Neural cell (in vitro differentiated cells): Measurements from ENCODE around the gene KRTAP10-11. TPM values are rescaled to one million over a fixed set of nuclear protein-coding genes. Genes with fewer than 3 reads are reported as not detected.

Experiments used
- H2AFZ ChIP-seq: fragments of 200-600, 300-800 bp; sonication (generic), shearing (Covaris generic); 2 replicates; pipeline ENCODE4 v1.6.0; 2014; ENCODE audit warnings: low read depth, mild to moderate bottlenecking, antibody characterized with exemption, low read length, moderate library complexity
- H3F3A ChIP-seq: fragments of 200-600 bp; shearing (Covaris generic); 2 replicates; pipeline ENCODE4 v1.6.1; 2016; ENCODE audit warnings: mild to moderate bottlenecking, moderate library complexity, mixed read lengths, antibody characterized with exemption, low read length; ENCODE audit not compliant: insufficient read depth, poor library complexity, severe bottlenecking
- H3K27ac ChIP-seq: fragments of 200-600, 300-800 bp; sonication (generic), shearing (Covaris generic); 2 replicates; pipeline ENCODE4 v1.5.1; 2014; ENCODE audit warnings: mild to moderate bottlenecking, low read length, moderate library complexity
- H3K27me3 ChIP-seq: fragments of 300-800, 200-600 bp; sonication (generic), shearing (Covaris generic); 2 replicates; pipeline ENCODE4 v1.6.0; 2014; ENCODE audit warnings: mild to moderate bottlenecking, low read depth, low read length, moderate library complexity; ENCODE audit not compliant: insufficient read depth
- H3K36me3 ChIP-seq: fragments of 300-800, 200-600 bp; sonication (generic), shearing (Covaris generic); 2 replicates; pipeline ENCODE4 v1.5.1; 2014; ENCODE audit warnings: mild to moderate bottlenecking, antibody characterized with exemption, low read length, moderate library complexity; ENCODE audit not compliant: insufficient read depth
- H3K4me2 ChIP-seq: fragments of 300-800, 200-600 bp; sonication (generic), shearing (Covaris generic); 2 replicates; pipeline ENCODE4 v1.6.0; 2014; ENCODE audit warnings: mild to moderate bottlenecking, low read length
- H3K4me3 ChIP-seq: fragments of 300-800, 200-600 bp; sonication (generic), shearing (Covaris generic); 2 replicates; pipeline ENCODE4 v1.5.1; 2014; ENCODE audit warnings: mild to moderate bottlenecking, low read length, moderate library complexity
- H3K79me2 ChIP-seq: fragments of 200-600 bp; shearing (Covaris generic); replicated peaks from 2 replicates; pipeline ENCODE4 v1.6.0; 2014; ENCODE audit warnings: mild to moderate bottlenecking, low read length, moderate library complexity; ENCODE audit not compliant: insufficient read depth
- H3K9ac ChIP-seq: fragments of 300-800, 200-600 bp; sonication (generic), shearing (Covaris generic); 2 replicates; pipeline ENCODE4 v1.6.1; 2016; ENCODE audit warnings: mild to moderate bottlenecking, low read length, mixed read lengths
- H3K9me2 ChIP-seq: fragments of 200-600 bp; shearing (Covaris generic); 2 replicates; pipeline ENCODE4 v1.6.1; 2016; ENCODE audit warnings: mild to moderate bottlenecking, low read length, mixed read lengths; ENCODE audit not compliant: insufficient read depth
- H3K9me3 ChIP-seq: fragments of 200-600, 300-800 bp; sonication (generic), shearing (Covaris generic); 2 replicates; pipeline ENCODE4 v1.6.1; 2016; ENCODE audit warnings: mild to moderate bottlenecking, mixed run types, low read length, moderate library complexity, mixed read lengths
- H4K20me1 ChIP-seq: fragments of 200-600 bp; shearing (Covaris generic); 2 replicates; pipeline ENCODE4 v1.6.1; 2016; ENCODE audit warnings: mild to moderate bottlenecking, mixed run types; ENCODE audit not compliant: insufficient read depth
- EP300 ChIP-seq: fragments of 450-650 bp; conservative IDR thresholded peaks from 2 replicates; pipeline ENCODE4 v1.6.1; 2014; ENCODE audit warnings: antibody characterized with exemption, mild to moderate bottlenecking, moderate library complexity; ENCODE audit not compliant: poor library complexity, severe bottlenecking
- EZH2 ChIP-seq: fragments of 200-600, 300-800 bp; shearing (Covaris generic), sonication (generic); IDR thresholded peaks from 2 replicates; pipeline ENCODE4 v1.6.1; 2014; ENCODE audit warnings: antibody characterized with exemption, low read length, borderline replicate concordance, mild to moderate bottlenecking; ENCODE audit not compliant: insufficient read depth, poor library complexity, severe bottlenecking
- MXI1 ChIP-seq: fragments of 450-650 bp; conservative IDR thresholded peaks from 2 replicates; pipeline ENCODE4 v1.6.1; 2014; ENCODE audit warnings: antibody characterized with exemption, mild to moderate bottlenecking; ENCODE audit not compliant: poor library complexity, severe bottlenecking
- RAD21 ChIP-seq: fragments of 450-650 bp; conservative IDR thresholded peaks from 2 replicates; pipeline ENCODE4 v1.6.1; 2014; ENCODE audit warnings: antibody characterized with exemption, mild to moderate bottlenecking, moderate library complexity
- SMC3 ChIP-seq: fragments of 450-650 bp; conservative IDR thresholded peaks from 2 replicates; pipeline ENCODE4 v1.6.1; 2014; ENCODE audit warnings: antibody characterized with exemption, mild to moderate bottlenecking, moderate library complexity; ENCODE audit not compliant: poor library complexity
- TAF1 ChIP-seq: IDR thresholded peaks from 2 replicates; pipeline ENCODE4 v1.6.1; 2012; ENCODE audit warnings: low read depth
- polyA plus RNA-seq: library from polyadenylated mRNA; depleted of rRNA; stranded (reverse); fragments of >200 nt; gene quantifications from 2 replicates; pipeline ENCODE4 v1.2.3, GENCODE V29; 2014
- TF ChIP-seq, protein P1 (sequence below): fragments of 450-650 bp; IDR thresholded peaks from 2 replicates; pipeline ENCODE4 v1.5.1; 2014; ENCODE audit warnings: antibody characterized with exemption, mild to moderate bottlenecking, moderate library complexity; ENCODE audit not compliant: poor library complexity, severe bottlenecking
- TF ChIP-seq, protein P2 (sequence below): IDR thresholded peaks from 2 replicates; pipeline ENCODE4 v1.6.1; 2012; ENCODE audit warnings: borderline replicate concordance

Gene KRTAP10-11
- polyA plus RNA-seq, 1 donor from 2014 or later: not detected

DNA sequence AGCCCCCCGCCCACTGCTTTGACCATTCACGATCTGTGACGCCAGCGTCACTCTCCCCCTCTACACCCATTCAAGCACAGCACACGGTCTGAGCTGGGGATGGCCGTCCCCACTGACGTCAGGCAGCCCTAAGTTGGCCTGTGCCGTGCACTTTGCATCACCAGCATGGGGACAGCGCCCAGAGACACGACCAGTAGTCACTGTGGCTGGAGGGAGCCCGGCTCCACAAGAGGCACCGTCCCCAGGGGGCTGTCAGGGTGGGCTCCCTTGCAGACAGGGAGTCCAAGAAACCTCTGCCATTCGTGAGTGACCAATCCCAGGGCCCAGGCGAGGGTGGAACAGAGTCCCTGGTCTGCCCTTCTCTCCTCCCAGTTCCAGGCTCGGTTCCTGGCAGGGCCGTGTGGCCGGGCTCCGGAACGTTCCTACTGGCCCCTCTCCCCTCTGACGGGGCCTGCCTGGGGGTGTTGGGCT is 32.0 kb upstream of the KRTAP10-11 start (continued):
- TF ChIP-seq SMC3: no peak

DNA sequence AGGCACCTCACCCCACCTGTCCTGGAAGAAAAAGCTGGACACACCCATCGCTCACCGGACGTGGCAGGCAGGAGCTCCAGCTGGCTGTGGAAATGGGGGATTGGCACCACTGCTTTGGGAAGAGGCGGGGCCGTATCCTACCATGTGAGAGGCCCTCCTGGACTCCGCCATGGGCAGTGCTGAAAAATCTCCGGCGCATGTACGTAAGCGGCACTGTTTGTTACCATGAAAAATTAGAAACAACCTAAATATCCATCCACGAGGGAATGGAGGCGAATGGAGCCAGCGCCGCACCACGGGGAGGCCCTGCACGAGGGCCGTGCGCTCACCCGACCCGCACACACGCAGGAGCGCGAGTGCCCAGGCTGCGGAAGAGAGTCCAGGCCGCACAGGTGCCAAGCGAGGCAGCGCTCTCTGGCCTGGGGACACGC is 31.2 kb upstream of the KRTAP10-11 start:
- H3K27me3 ChIP-seq: no peaks in the 10 kb centered on the region
- no peaks in the 10 kb centered on the region for H3K9me3 ChIP-seq
- H3F3A ChIP-seq: no peaks in the 10 kb centered on the region
- no peak overlapping the region for H2AFZ ChIP-seq
- H3K79me2 ChIP-seq: no peaks in the 10 kb centered on the region
- no peak overlapping the region for H3K9ac ChIP-seq
- H3K9me2 ChIP-seq: no peaks in the 10 kb centered on the region
- H3K4me3 ChIP-seq: no peak overlapping the region
- no peaks in the 10 kb centered on the region for H4K20me1 ChIP-seq
- H3K4me2 ChIP-seq: no peak overlapping the region
- H3K27ac ChIP-seq: no peak overlapping the region
- TF ChIP-seq EP300 (no peak), MXI1 (no peak), TAF1 (no peak), SMC3 (no peak), RAD21 (no peak), EZH2 (no peak)
- TF ChIP-seq, protein P1, sequence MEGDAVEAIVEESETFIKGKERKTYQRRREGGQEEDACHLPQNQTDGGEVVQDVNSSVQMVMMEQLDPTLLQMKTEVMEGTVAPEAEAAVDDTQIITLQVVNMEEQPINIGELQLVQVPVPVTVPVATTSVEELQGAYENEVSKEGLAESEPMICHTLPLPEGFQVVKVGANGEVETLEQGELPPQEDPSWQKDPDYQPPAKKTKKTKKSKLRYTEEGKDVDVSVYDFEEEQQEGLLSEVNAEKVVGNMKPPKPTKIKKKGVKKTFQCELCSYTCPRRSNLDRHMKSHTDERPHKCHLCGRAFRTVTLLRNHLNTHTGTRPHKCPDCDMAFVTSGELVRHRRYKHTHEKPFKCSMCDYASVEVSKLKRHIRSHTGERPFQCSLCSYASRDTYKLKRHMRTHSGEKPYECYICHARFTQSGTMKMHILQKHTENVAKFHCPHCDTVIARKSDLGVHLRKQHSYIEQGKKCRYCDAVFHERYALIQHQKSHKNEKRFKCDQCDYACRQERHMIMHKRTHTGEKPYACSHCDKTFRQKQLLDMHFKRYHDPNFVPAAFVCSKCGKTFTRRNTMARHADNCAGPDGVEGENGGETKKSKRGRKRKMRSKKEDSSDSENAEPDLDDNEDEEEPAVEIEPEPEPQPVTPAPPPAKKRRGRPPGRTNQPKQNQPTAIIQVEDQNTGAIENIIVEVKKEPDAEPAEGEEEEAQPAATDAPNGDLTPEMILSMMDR: no peak
- TF ChIP-seq, protein P2, sequence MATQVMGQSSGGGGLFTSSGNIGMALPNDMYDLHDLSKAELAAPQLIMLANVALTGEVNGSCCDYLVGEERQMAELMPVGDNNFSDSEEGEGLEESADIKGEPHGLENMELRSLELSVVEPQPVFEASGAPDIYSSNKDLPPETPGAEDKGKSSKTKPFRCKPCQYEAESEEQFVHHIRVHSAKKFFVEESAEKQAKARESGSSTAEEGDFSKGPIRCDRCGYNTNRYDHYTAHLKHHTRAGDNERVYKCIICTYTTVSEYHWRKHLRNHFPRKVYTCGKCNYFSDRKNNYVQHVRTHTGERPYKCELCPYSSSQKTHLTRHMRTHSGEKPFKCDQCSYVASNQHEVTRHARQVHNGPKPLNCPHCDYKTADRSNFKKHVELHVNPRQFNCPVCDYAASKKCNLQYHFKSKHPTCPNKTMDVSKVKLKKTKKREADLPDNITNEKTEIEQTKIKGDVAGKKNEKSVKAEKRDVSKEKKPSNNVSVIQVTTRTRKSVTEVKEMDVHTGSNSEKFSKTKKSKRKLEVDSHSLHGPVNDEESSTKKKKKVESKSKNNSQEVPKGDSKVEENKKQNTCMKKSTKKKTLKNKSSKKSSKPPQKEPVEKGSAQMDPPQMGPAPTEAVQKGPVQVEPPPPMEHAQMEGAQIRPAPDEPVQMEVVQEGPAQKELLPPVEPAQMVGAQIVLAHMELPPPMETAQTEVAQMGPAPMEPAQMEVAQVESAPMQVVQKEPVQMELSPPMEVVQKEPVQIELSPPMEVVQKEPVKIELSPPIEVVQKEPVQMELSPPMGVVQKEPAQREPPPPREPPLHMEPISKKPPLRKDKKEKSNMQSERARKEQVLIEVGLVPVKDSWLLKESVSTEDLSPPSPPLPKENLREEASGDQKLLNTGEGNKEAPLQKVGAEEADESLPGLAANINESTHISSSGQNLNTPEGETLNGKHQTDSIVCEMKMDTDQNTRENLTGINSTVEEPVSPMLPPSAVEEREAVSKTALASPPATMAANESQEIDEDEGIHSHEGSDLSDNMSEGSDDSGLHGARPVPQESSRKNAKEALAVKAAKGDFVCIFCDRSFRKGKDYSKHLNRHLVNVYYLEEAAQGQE: no peak
- no peaks in the 10 kb centered on the region for H3K36me3 ChIP-seq

DNA sequence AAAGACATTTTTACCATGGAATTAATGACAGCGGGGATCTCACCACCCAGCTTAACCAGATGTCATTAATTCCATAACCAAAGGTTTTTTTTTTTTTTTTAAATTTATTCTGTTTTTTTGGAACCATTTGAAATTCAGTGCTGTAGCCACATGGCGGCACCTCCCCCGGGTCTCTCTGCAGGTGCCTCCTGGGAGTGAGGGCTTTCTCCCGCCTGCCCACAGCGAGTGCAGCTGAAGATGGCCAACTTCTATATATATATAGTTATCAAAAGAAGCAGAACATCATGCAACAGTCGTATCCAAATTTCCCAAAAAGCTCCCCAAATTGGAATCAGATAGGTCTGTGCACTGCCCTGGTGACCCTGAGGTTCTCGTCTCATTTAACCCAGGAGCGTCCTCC is 30.7 kb upstream of the KRTAP10-11 start:
- no peaks in the 10 kb centered on the region for H3K79me2 ChIP-seq
- no peaks in the 10 kb centered on the region for H3K36me3 ChIP-seq
- no peak overlapping the region for H3K9ac ChIP-seq
- no peaks in the 10 kb centered on the region for H4K20me1 ChIP-seq
- no peaks in the 10 kb centered on the region for H3F3A ChIP-seq
- H3K4me3 ChIP-seq: no peak overlapping the region
- H3K4me2 ChIP-seq: no peak overlapping the region
- no peaks in the 10 kb centered on the region for H3K9me3 ChIP-seq
- no peak overlapping the region for H3K27ac ChIP-seq
- no peaks in the 10 kb centered on the region for H3K27me3 ChIP-seq
- TF ChIP-seq TAF1: no peak
- TF ChIP-seq, protein P1: no peak
- TF ChIP-seq EZH2: no peak
- TF ChIP-seq, protein P2: no peak
- H2AFZ ChIP-seq: no peak overlapping the region
- H3K9me2 ChIP-seq: no peaks in the 10 kb centered on the region
